Endodermal cell (in vitro differentiated cells): Measurements from ENCODE around the gene STUB1. TPM values are rescaled to one million over a fixed set of nuclear protein-coding genes. Genes with fewer than 3 reads are reported as not detected.
A peak's percentile ranks its signal among the peaks of the same experiment; 100 is the strongest.

ENCODE experiments used
- DNase-seq: peaks from one replicate; pipeline ENCODE4 v3.0.0-alpha.2; 2017
- H3K27ac ChIP-seq: 2 replicates; pipeline ENCODE4 v1.5.1; 2013; ENCODE audit warnings: mild to moderate bottlenecking, low read depth, low read length, moderate library complexity
- H3K27me3 ChIP-seq: 2 replicates; pipeline ENCODE4 v1.6.1; 2013; ENCODE audit warnings: mild to moderate bottlenecking, low read length, moderate library complexity; ENCODE audit not compliant: insufficient read depth, control insufficient read depth, poor library complexity, severe bottlenecking
- H3K36me3 ChIP-seq: 2 replicates; pipeline ENCODE4 v1.7.0; 2013; ENCODE audit warnings: mild to moderate bottlenecking, low read length, moderate library complexity; ENCODE audit not compliant: control insufficient read depth, insufficient read depth
- H3K4me1 ChIP-seq: one replicate; pipeline ENCODE4 v1.7.0; 2013; ENCODE audit warnings: low read length; ENCODE audit not compliant: control insufficient read depth, insufficient read depth
- H3K4me3 ChIP-seq: 2 replicates; pipeline ENCODE4 v1.5.1; 2013; ENCODE audit warnings: mild to moderate bottlenecking, low read length, moderate library complexity
- H3K9ac ChIP-seq: 2 replicates; pipeline ENCODE4 v1.6.1; 2013; ENCODE audit warnings: mild to moderate bottlenecking, low read length, moderate library complexity; ENCODE audit not compliant: poor library complexity, severe bottlenecking; ENCODE audit errors: extremely low read depth
- H3K9me3 ChIP-seq: 2 replicates; pipeline ENCODE4 v1.6.1; 2013; ENCODE audit warnings: mild to moderate bottlenecking, low read length, moderate library complexity; ENCODE audit not compliant: control insufficient read depth
- H3K27ac Mint-ChIP-seq: 2 replicates; pipeline ENCODE4 v1.8.0; 2020; ENCODE audit warnings: mixed read lengths
- H3K27me3 Mint-ChIP-seq: 2 replicates; pipeline ENCODE4 v1.8.0; 2021; ENCODE audit warnings: mild to moderate bottlenecking, mixed read lengths; ENCODE audit not compliant: insufficient read depth
- H3K36me3 Mint-ChIP-seq: 2 replicates; pipeline ENCODE4 v1.8.0; 2020; ENCODE audit warnings: low read depth, mixed read lengths
- H3K4me1 Mint-ChIP-seq: 2 replicates; pipeline ENCODE4 v1.8.0; 2020; ENCODE audit warnings: mixed read lengths
- H3K4me3 Mint-ChIP-seq: 2 replicates; pipeline ENCODE4 v1.8.0; 2020; ENCODE audit warnings: mild to moderate bottlenecking, moderate library complexity, mixed read lengths
- H3K9me3 Mint-ChIP-seq: 2 replicates; pipeline ENCODE4 v1.8.0; 2020; ENCODE audit warnings: mild to moderate bottlenecking, mixed read lengths
- CTCF ChIP-seq: fragments of 200-600 bp; sonication (generic); conservative IDR thresholded peaks from 2 replicates; pipeline ENCODE4 v1.5.0; 2021; ENCODE audit warnings: antibody characterized with exemption, mild to moderate bottlenecking
- WGBS, 2 experiments: methylation state at CpG; one replicate each; pipeline versions ENCODE4 v1.1.5 to v1.1.7; 2013; ENCODE audit warnings: missing lambda C conversion rate in 2 of 2, mixed read lengths in 1 of 2; ENCODE audit not compliant: insufficient coverage in 1 of 2, insufficient read length in 1 of 2; 5-methylcytosine and 5-hydroxymethylcytosine counted together
- total RNA-seq, 2 donors: library from RNA; stranded (reverse); fragmentation: NEBNext Ultra II Directional in 1 of 2; extraction: Animal tissue kit (Norgen Biotek cat#: 25700) in 1 of 2; gene quantifications; 2 replicates in 1 of 2; 3 replicates in 1 of 2; pipeline ENCODE4 v1.2.1, GENCODE V29; 2021

Gene STUB1
- total RNA-seq, 2 donors from 2014 or later, result 105 to 124 TPM

GRCh38 chr16:643050-643368, 37.2 kb upstream of the STUB1 start:
- peak overlapping the region; percentile 57 for H3K4me3 Mint-ChIP-seq
- TF ChIP-seq CTCF, result no peak
- no peaks in the 10 kb centered on the region for H3K27me3 Mint-ChIP-seq
- 91 to 92% methylated on average over 5 to 13 of the region's 13 CpGs for WGBS, 2 experiments
- H3K4me1 Mint-ChIP-seq, result no peaks in the 10 kb centered on the region
- H3K9me3 ChIP-seq, result no peaks in the 10 kb centered on the region
- DNase-seq, result no peak
- H3K27ac Mint-ChIP-seq, result no peak overlapping the region
- no peak overlapping the region for H3K27ac ChIP-seq
- H3K4me1 ChIP-seq, result no peaks in the 10 kb centered on the region
- H3K36me3 Mint-ChIP-seq, result no peaks in the 10 kb centered on the region
- H3K36me3 ChIP-seq, result no peaks in the 10 kb centered on the region
- H3K9me3 Mint-ChIP-seq, result no peaks in the 10 kb centered on the region
- no peak overlapping the region for H3K9ac ChIP-seq
- no peaks in the 10 kb centered on the region for H3K27me3 ChIP-seq
- H3K4me3 ChIP-seq, result peak overlapping the region; percentile 77

- Histone ChIP-seq H3K9me3 (no peaks in the 10 kb centered on the region), H3K27ac (no peak overlapping the region), H3K4me3 (no peak overlapping the region), H3K4me1 (no peaks in the 10 kb centered on the region), H3K36me3 (no peaks in the 10 kb centered on the region), H3K27me3 (no peaks in the 10 kb centered on the region), H3K9ac (no peak overlapping the region)
- Mint-ChIP-seq H3K27ac (no peak overlapping the region), H3K9me3 (no peaks in the 10 kb centered on the region), H3K4me1 (no peaks in the 10 kb centered on the region), H3K27me3 (no peaks in the 10 kb centered on the region), H3K4me3 (no peak overlapping the region), H3K36me3 (no peaks in the 10 kb centered on the region)
- no peak for TF ChIP-seq CTCF
- WGBS, 2 experiments, result 97% methylated on average over 12 of the region's 12 CpGs
- DNase-seq, result no peak
These were observed 35.7 kb upstream of the STUB1 start for GRCh38 chr16:644556-644955.

- no peak overlapping the region for H3K4me3 Mint-ChIP-seq
- no peaks in the 10 kb centered on the region for H3K4me1 Mint-ChIP-seq
- no peaks in the 10 kb centered on the region for H3K36me3 Mint-ChIP-seq
- Histone ChIP-seq H3K9ac (no peak overlapping the region), H3K4me3 (no peak overlapping the region), H3K4me1 (no peaks in the 10 kb centered on the region), H3K9me3 (no peaks in the 10 kb centered on the region), H3K27ac (no peak overlapping the region), H3K27me3 (no peaks in the 10 kb centered on the region), H3K36me3 (no peaks in the 10 kb centered on the region)
- WGBS, 2 experiments, result 94 to 95% methylated on average over 24 to 32 of the region's 32 CpGs
- H3K27ac Mint-ChIP-seq, result no peak overlapping the region
- H3K27me3 Mint-ChIP-seq, result no peaks in the 10 kb centered on the region
- no peak for DNase-seq
- H3K9me3 Mint-ChIP-seq, result no peaks in the 10 kb centered on the region
- no peak for TF ChIP-seq CTCF
These were observed 34.1 kb upstream of the STUB1 start for GRCh38 chr16:645852-646678.
